ENCODE measurements around the gene CKS2. TPM values are rescaled to one million over a fixed set of nuclear protein-coding genes. Genes with fewer than 3 reads are reported as not detected.

Gene CKS2
- total RNA-seq, 1 experiment from 2014 or later, result 299 TPM

DNA sequence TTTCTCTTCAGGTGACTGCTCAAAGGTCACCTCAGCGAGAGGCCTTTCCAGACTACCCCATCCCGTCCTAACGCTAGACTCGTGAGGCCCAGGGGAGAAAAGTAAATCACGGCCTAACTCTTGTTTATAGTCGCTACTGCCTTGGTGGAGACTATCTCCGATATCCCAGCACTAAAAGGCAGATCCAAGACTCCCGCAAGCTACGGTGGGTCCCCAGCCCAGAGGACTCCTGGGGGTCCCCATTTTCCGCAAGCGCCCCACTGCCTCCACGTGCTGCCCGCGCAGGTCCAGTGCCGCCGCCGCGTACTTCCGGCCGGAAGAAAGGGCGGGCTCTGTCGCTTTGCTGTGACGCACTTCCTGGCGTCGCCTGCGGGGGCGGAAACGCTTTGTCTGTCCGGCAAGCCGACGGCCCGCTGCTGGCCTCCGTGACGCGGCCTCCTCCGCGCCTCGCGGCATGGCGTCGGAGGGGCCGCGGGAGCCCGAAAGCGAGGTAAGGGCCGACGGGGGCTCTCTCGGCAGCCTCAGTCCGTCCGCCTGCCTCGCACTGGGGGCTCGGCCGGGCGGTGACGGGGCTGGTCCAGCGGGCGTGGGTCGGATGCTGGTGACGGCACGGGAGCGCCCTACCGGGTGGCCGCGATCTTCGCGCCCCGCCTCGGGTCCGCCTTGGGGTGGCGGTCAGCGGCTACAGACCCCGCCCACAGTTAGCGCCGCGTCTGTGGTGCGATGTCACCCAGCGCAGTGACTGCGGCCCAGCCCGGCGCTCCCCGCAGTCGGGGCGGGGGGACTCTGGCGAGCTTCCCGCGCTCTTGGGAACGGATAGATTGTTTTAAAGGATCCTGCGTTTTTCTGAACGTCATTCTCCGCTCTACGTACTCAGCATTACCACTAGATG, 7.4 kb downstream of the CKS2 start, which contains the start of gene SECISBP2 (continued):
- TF ChIP-seq, protein P1, sequence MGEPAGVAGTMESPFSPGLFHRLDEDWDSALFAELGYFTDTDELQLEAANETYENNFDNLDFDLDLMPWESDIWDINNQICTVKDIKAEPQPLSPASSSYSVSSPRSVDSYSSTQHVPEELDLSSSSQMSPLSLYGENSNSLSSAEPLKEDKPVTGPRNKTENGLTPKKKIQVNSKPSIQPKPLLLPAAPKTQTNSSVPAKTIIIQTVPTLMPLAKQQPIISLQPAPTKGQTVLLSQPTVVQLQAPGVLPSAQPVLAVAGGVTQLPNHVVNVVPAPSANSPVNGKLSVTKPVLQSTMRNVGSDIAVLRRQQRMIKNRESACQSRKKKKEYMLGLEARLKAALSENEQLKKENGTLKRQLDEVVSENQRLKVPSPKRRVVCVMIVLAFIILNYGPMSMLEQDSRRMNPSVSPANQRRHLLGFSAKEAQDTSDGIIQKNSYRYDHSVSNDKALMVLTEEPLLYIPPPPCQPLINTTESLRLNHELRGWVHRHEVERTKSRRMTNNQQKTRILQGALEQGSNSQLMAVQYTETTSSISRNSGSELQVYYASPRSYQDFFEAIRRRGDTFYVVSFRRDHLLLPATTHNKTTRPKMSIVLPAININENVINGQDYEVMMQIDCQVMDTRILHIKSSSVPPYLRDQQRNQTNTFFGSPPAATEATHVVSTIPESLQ (CRISPR knock-in tag; IDR thresholded peaks at IDR 0.05), result no peak
- no peak; the same call in 1 of the 2 replicates for TF ChIP-seq NFYB (CRISPR knock-in tag; conservative IDR thresholded peaks at IDR 0.05; ENCODE audit: low read depth)
- TF ChIP-seq, protein P2, sequence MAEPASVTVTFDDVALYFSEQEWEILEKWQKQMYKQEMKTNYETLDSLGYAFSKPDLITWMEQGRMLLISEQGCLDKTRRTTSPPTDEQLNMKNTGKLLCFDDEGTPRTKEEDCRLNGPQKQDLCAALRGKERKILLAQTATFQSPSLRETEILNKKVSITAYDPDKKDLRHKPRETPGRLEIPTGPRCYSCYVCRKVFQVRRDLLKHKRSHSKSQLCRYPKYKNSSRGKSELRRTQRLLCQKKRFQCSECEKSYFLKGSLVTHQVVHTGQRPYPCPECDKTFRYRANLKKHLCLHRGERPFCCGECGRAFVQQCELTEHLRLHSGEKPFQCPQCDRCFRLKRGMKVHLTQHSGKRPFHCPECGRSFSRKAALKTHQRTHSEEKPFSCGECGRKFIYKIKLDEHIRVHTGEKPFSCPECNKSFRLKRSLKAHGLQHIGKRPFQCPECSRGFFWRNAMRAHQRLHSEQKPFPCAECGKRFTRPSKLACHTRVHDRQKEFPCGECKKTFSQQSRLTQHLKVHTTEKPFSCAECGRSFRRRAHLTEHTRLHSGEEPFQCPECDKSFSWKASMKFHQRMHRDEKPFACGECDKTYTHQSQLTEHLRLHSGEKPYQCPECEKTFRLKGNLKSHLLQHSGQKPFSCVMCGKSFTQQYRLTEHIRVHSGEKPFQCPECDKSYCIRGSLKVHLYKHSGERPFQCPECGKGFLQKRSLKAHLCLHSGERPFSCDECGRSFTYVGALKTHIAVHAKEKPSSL (CRISPR knock-in tag; conservative IDR thresholded peaks at IDR 0.05), result peak; percentile 84
- TF ChIP-seq, protein P3, sequence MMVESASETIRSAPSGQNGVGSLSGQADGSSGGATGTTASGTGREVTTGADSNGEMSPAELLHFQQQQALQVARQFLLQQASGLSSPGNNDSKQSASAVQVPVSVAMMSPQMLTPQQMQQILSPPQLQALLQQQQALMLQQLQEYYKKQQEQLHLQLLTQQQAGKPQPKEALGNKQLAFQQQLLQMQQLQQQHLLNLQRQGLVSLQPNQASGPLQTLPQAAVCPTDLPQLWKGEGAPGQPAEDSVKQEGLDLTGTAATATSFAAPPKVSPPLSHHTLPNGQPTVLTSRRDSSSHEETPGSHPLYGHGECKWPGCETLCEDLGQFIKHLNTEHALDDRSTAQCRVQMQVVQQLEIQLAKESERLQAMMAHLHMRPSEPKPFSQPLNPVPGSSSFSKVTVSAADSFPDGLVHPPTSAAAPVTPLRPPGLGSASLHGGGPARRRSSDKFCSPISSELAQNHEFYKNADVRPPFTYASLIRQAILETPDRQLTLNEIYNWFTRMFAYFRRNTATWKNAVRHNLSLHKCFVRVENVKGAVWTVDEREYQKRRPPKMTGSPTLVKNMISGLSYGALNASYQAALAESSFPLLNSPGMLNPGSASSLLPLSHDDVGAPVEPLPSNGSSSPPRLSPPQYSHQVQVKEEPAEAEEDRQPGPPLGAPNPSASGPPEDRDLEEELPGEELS (CRISPR knock-in tag; IDR thresholded peaks at IDR 0.05), result no peak
- TF ChIP-seq, protein P4, sequence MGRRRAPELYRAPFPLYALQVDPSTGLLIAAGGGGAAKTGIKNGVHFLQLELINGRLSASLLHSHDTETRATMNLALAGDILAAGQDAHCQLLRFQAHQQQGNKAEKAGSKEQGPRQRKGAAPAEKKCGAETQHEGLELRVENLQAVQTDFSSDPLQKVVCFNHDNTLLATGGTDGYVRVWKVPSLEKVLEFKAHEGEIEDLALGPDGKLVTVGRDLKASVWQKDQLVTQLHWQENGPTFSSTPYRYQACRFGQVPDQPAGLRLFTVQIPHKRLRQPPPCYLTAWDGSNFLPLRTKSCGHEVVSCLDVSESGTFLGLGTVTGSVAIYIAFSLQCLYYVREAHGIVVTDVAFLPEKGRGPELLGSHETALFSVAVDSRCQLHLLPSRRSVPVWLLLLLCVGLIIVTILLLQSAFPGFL (CRISPR knock-in tag; IDR thresholded peaks at IDR 0.05; ENCODE audit: borderline replicate concordance), result 0 out of 2 replicates have a peak, but pooled peaks have one; percentile 50
- peak; percentile 28; the same call in 1 of the 2 replicates for TF ChIP-seq JUN (CRISPR knock-in tag; IDR thresholded peaks at IDR 0.05)
- TF ChIP-seq, protein P5, sequence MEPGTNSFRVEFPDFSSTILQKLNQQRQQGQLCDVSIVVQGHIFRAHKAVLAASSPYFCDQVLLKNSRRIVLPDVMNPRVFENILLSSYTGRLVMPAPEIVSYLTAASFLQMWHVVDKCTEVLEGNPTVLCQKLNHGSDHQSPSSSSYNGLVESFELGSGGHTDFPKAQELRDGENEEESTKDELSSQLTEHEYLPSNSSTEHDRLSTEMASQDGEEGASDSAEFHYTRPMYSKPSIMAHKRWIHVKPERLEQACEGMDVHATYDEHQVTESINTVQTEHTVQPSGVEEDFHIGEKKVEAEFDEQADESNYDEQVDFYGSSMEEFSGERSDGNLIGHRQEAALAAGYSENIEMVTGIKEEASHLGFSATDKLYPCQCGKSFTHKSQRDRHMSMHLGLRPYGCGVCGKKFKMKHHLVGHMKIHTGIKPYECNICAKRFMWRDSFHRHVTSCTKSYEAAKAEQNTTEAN (CRISPR knock-in tag; IDR thresholded peaks at IDR 0.05), result peak; percentile 86; the same call in 1 of the 2 replicates
- TF ChIP-seq, protein P6, sequence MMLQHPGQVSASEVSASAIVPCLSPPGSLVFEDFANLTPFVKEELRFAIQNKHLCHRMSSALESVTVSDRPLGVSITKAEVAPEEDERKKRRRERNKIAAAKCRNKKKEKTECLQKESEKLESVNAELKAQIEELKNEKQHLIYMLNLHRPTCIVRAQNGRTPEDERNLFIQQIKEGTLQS (CRISPR knock-in tag; conservative IDR thresholded peaks at IDR 0.05), result no peak
- no peak for TF ChIP-seq ZNF396 (CRISPR knock-in tag; IDR thresholded peaks at IDR 0.05; ENCODE audit: borderline replicate concordance)
- no peak for TF ChIP-seq ZNF317 (CRISPR knock-in tag; IDR thresholded peaks at IDR 0.05; ENCODE audit: borderline replicate concordance, low read depth)
- no peak; the same call in 1 of the 2 replicates for TF ChIP-seq OVOL2 (CRISPR knock-in tag; IDR thresholded peaks at IDR 0.05; ENCODE audit: borderline replicate concordance)
- TF ChIP-seq, protein P7, sequence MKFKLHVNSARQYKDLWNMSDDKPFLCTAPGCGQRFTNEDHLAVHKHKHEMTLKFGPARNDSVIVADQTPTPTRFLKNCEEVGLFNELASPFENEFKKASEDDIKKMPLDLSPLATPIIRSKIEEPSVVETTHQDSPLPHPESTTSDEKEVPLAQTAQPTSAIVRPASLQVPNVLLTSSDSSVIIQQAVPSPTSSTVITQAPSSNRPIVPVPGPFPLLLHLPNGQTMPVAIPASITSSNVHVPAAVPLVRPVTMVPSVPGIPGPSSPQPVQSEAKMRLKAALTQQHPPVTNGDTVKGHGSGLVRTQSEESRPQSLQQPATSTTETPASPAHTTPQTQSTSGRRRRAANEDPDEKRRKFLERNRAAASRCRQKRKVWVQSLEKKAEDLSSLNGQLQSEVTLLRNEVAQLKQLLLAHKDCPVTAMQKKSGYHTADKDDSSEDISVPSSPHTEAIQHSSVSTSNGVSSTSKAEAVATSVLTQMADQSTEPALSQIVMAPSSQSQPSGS (CRISPR knock-in tag; IDR thresholded peaks at IDR 0.05; ENCODE audit: borderline replicate concordance, low read depth), result no peak
- TF ChIP-seq, protein P8, sequence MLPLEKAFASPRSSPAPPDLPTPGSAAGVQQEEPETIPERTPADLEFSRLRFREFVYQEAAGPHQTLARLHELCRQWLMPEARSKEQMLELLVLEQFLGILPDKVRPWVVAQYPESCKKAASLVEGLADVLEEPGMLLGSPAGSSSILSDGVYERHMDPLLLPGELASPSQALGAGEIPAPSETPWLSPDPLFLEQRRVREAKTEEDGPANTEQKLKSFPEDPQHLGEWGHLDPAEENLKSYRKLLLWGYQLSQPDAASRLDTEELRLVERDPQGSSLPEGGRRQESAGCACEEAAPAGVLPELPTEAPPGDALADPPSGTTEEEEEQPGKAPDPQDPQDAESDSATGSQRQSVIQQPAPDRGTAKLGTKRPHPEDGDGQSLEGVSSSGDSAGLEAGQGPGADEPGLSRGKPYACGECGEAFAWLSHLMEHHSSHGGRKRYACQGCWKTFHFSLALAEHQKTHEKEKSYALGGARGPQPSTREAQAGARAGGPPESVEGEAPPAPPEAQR (CRISPR knock-in tag; IDR thresholded peaks at IDR 0.05), result no peak
- TF ChIP-seq FOXK1 (CRISPR knock-in tag; IDR thresholded peaks at IDR 0.05), result peak; percentile 94
- no peak for TF ChIP-seq GRHL2 (CRISPR knock-in tag; IDR thresholded peaks at IDR 0.05; ENCODE audit: insufficient replicate concordance, severe bottlenecking)
- no peak for TF ChIP-seq TEAD4 (CRISPR knock-in tag; IDR thresholded peaks at IDR 0.05)
- TF ChIP-seq, protein P9, sequence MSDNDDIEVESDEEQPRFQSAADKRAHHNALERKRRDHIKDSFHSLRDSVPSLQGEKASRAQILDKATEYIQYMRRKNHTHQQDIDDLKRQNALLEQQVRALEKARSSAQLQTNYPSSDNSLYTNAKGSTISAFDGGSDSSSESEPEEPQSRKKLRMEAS (CRISPR knock-in tag; IDR thresholded peaks at IDR 0.05), result peak; percentile 99
- TF ChIP-seq, protein P10, sequence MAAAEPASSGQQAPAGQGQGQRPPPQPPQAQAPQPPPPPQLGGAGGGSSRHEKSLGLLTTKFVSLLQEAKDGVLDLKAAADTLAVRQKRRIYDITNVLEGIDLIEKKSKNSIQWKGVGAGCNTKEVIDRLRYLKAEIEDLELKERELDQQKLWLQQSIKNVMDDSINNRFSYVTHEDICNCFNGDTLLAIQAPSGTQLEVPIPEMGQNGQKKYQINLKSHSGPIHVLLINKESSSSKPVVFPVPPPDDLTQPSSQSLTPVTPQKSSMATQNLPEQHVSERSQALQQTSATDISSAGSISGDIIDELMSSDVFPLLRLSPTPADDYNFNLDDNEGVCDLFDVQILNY (CRISPR knock-in tag; IDR thresholded peaks at IDR 0.05), result peak; percentile 92; the same call in 1 of the 2 replicates
- TF ChIP-seq, protein P11, sequence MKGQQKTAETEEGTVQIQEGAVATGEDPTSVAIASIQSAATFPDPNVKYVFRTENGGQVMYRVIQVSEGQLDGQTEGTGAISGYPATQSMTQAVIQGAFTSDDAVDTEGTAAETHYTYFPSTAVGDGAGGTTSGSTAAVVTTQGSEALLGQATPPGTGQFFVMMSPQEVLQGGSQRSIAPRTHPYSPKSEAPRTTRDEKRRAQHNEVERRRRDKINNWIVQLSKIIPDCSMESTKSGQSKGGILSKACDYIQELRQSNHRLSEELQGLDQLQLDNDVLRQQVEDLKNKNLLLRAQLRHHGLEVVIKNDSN (CRISPR knock-in tag; IDR thresholded peaks at IDR 0.05), result peak; percentile 77
- TF ChIP-seq HMGA2 (CRISPR knock-in tag; IDR thresholded peaks at IDR 0.05), result no peak
- TF ChIP-seq CREM (CRISPR knock-in tag; IDR thresholded peaks at IDR 0.05), result peak; percentile 99
- TF ChIP-seq CREB1 (CRISPR knock-in tag; IDR thresholded peaks at IDR 0.05), result peak; percentile 96
